Nephron progenitor cell (in vitro differentiated cells): ENCODE measurements around the gene SDK2.

Source experiments
- DNase-seq: peaks from one replicate; pipeline ENCODE4 v3.0.0; 2021
- H3K27ac Mint-ChIP-seq: 2 replicates; pipeline ENCODE4 v1.8.0; 2021; ENCODE audit warnings: mild to moderate bottlenecking, moderate library complexity, mixed read lengths
- H3K27me3 Mint-ChIP-seq: 2 replicates; pipeline ENCODE4 v1.8.0; 2021; ENCODE audit warnings: mild to moderate bottlenecking, low read depth, mixed read lengths; ENCODE audit not compliant: poor library complexity
- H3K36me3 Mint-ChIP-seq: 2 replicates; pipeline ENCODE4 v1.8.0; 2021; ENCODE audit warnings: low read depth, mixed read lengths
- H3K4me1 Mint-ChIP-seq: 2 replicates; pipeline ENCODE4 v1.8.0; 2021; ENCODE audit warnings: mixed read lengths
- H3K4me3 Mint-ChIP-seq: 2 replicates; pipeline ENCODE4 v1.8.0; 2021; ENCODE audit warnings: mild to moderate bottlenecking, moderate library complexity, mixed read lengths
- H3K9me3 Mint-ChIP-seq: 2 replicates; pipeline ENCODE4 v1.8.0; 2021; ENCODE audit warnings: mild to moderate bottlenecking, moderate library complexity, mixed read lengths
- CTCF ChIP-seq: fragments of 200-600 bp; sonication (generic); IDR thresholded peaks from 2 replicates; pipeline ENCODE4 v1.5.0; 2021; ENCODE audit warnings: antibody characterized with exemption

SDK2 gene

GRCh38 chr17:73346501-73347162 lies 297.6 kb downstream of the SDK2 start:
- Mint-ChIP-seq H3K4me3 (no peak overlapping the region), H3K27ac (peak overlapping the region; percentile 19), H3K4me1 (peaks cover 78% of the 10 kb centered on the region), H3K9me3 (peaks cover 3% of the 10 kb centered on the region), H3K27me3 (peaks cover 7% of the 10 kb centered on the region), H3K36me3 (peaks cover 19% of the 10 kb centered on the region)
- no peak for DNase-seq
- TF ChIP-seq CTCF: no peak

GRCh38 chr17:73343739-73344454 lies 300.3 kb downstream of the SDK2 start:
- Mint-ChIP-seq H3K27ac (peak overlapping the region; percentile 94), H3K4me3 (peak overlapping the region; percentile 57), H3K9me3 (no peaks in the 10 kb centered on the region), H3K36me3 (no peaks in the 10 kb centered on the region), H3K27me3 (peaks cover 4% of the 10 kb centered on the region), H3K4me1 (peaks cover 91% of the 10 kb centered on the region)
- no peak for DNase-seq
- TF ChIP-seq CTCF: no peak

GRCh38 chr17:73343168-73343634 lies 301.0 kb downstream of the SDK2 start:
- Mint-ChIP-seq H3K27me3 (peaks cover 7% of the 10 kb centered on the region), H3K9me3 (no peaks in the 10 kb centered on the region), H3K4me1 (peaks cover 91% of the 10 kb centered on the region), H3K4me3 (no peak overlapping the region), H3K36me3 (no peaks in the 10 kb centered on the region), H3K27ac (peak overlapping the region; percentile 94)
- DNase-seq: peak; percentile 78
- no peak for TF ChIP-seq CTCF

- no peak for DNase-seq
- Mint-ChIP-seq H3K4me1 (peaks cover 91% of the 10 kb centered on the region), H3K4me3 (peak overlapping the region; percentile 25), H3K9me3 (no peaks in the 10 kb centered on the region), H3K27ac (peak overlapping the region; percentile 94), H3K27me3 (peaks cover 4% of the 10 kb centered on the region), H3K36me3 (no peaks in the 10 kb centered on the region)
- TF ChIP-seq CTCF: no peak
These were observed 301.6 kb downstream of the SDK2 start for GRCh38 chr17:73342541-73343167.

GRCh38 chr17:73342050-73342522 lies 302.2 kb downstream of the SDK2 start:
- peaks cover 3% of the 10 kb centered on the region for H3K27me3 Mint-ChIP-seq
- H3K9me3 Mint-ChIP-seq: no peaks in the 10 kb centered on the region
- peaks cover 91% of the 10 kb centered on the region for H3K4me1 Mint-ChIP-seq
- peak overlapping the region; percentile 94 for H3K27ac Mint-ChIP-seq
- no peaks in the 10 kb centered on the region for H3K36me3 Mint-ChIP-seq
- TF ChIP-seq CTCF: no peak
- peak overlapping the region; percentile 15 for H3K4me3 Mint-ChIP-seq
- DNase-seq: peak; percentile 63
